Choroid plexus epithelial cell (primary cell): ENCODE measurements around the gene CLSTN3.

Source experiments
- DNase-seq: peaks from one replicate; pipeline ENCODE4 v3.0.0-alpha.2; 2010; ENCODE audit warnings: low read depth
- H3K4me3 ChIP-seq: 2 replicates; pipeline ENCODE4 v1.5.1; 2011; ENCODE audit warnings: low read depth, mild to moderate bottlenecking, control low read depth, low read length, moderate library complexity
- CTCF ChIP-seq: conservative IDR thresholded peaks from 2 replicates; pipeline ENCODE4 v1.5.1; 2011; ENCODE audit warnings: low read depth, mild to moderate bottlenecking, control low read depth, inconsistent platforms, low read length, moderate library complexity

Gene CLSTN3

DNA sequence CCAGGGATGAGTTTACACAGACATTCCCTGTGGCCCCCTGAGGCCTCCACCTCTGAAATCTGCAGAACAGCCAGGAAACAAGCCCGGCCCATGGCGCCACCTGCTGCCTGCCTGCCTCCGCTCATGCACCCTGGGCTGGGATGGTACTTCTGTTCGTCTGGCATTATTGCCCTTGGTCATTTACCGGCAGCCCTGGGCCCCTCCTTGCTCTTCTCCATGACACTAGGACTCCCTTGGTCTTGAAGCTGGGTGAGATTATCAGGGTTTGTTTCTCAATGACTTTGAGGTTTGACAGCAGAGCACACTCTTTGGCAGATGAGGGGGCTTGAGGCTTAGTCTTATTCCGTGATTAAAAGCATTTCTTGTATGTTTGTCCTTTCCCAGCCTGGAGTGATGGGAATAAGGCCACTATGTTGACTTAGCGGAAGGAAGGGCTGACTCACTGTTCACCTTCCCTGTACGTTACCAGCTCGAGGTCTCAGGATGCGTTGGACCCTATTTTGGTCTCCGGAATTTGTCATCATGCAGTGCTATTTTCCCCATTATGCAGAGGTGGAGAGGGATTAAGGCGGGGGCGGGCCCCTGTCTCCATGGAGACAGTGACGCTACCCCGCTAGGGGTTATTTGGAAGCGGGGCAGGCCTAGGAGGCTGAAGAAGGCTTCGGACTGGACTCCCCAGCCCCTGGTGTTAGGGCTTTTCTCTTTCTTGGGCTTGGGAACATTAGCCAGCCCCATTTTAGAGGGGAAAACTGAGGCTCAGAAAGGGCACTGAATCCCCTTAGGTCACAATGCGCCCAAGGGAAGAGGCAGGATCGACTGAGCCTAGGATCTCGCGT lies 58.6 kb downstream of the CLSTN3 start:
- peak; percentile 76 for DNase-seq
- peak overlapping the region; percentile 84 for H3K4me3 ChIP-seq
- TF ChIP-seq CTCF, result peak; percentile 89

- no peak for TF ChIP-seq CTCF
- peak; percentile 96 for DNase-seq
- peak within 1 kb of the TSS; percentile 84 for H3K4me3 ChIP-seq
These were observed 59.5 kb downstream of the CLSTN3 start, which contains the start of gene PEX5 for GRCh38 chr12:7189398-7190267. PEX5 (plus strand) TSS chr12:7189686; CDS start chr12:7190378, 692 bp downstream.

DNA sequence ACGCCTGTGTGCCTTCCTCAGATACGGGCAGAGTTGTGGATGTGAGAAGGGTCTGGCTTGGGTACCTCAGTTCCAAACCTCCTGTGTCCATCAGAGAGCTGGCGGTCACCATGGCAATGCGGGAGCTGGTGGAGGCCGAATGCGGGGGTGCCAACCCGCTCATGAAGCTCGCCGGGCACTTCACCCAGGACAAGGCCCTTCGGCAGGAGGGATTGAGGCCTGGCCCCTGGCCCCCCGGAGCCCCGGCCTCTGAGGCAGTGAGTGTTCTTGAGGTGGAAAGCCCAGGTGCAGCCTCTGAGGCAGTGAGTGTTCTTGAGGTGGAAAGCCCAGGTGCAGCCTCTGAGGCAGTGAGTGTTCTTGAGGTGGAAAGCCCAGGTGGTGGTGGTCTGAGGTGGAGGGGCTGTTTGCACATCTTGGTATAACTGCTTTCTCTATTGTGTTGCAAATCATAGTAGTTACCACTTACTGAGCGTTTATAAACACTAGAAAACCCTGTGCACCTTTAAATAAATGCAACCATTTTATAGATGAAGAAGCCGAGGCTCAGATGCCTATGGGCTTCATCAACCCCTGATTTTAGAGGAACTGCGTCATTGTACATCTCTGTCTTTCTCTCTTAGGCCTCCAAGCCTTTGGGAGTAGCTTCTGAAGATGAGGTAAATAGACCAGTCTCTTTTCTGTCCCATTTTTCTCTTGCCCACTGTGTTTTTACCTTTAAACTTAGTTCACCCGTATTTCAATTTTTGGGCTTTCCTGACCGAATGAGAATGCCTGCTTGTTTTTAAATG lies 60.3 kb downstream of the CLSTN3 start:
- no peak for TF ChIP-seq CTCF
- DNase-seq, result no peak
- peak overlapping the region; percentile 84 for H3K4me3 ChIP-seq

- no peak for TF ChIP-seq CTCF
- no peak overlapping the region for H3K4me3 ChIP-seq
- DNase-seq, result no peak
These were observed 63.5 kb downstream of the CLSTN3 start for GRCh38 chr12:7193674-7194073.

GRCh38 chr12:7197841-7198240 lies 67.7 kb downstream of the CLSTN3 start:
- no peak overlapping the region for H3K4me3 ChIP-seq
- DNase-seq, result no peak
- no peak for TF ChIP-seq CTCF

DNA sequence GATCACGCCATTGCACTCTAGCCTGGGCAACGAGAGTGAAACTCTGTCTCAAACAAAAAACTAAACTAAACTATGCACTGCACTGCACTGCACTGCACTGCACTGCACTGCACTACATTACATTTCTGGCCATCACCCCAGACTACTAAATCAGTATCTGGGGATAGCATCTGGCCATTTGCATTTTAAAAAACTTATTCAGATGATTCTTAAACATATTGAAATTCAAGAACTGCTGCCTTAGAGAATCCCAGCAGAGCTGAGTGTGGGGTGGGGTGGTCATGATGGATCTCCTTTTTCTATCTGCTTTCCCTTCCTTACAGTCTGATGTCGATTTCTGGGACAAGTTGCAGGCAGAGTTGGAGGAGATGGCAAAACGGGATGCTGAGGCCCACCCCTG lies 72.9 kb downstream of the CLSTN3 start:
- TF ChIP-seq CTCF, result no peak
- no peak overlapping the region for H3K4me3 ChIP-seq
- DNase-seq, result no peak
